Measurements from ENCODE around the gene HS6ST3.

Gene HS6ST3

GRCh38 chr13:96806746-96807145, 716.8 kb downstream of the HS6ST3 start:
- no peak for DNase-seq

GRCh38 chr13:96809366-96810096, 719.6 kb downstream of the HS6ST3 start:
- no peak for DNase-seq

- DNase-seq, result no peak
Measured at GRCh38 chr13:96810104-96810503, 720.2 kb downstream of the HS6ST3 start.

DNA sequence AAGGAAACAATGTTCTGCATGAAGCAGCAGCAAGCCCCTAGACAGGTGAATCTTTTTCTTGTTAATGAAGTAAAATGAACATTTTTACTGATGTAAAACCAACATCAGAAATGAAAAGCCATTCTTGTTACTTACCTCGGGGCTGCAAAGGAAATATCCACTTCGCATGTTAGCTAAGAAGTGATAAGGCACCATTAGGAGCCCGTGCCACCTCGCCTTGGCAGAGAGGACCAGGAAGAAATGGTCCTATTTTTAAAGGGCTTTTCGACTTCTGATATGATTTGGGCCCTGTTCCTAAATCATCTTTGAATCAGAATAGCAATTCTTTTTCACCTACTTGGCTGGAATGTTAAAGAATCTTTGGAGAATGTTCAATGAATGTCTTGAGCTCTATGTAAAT, 721.1 kb downstream of the HS6ST3 start:
- DNase-seq, result no peak

GRCh38 chr13:96816261-96816660, 726.4 kb downstream of the HS6ST3 start:
- DNase-seq, result no peak

- DNase-seq, result no peak
Measured at GRCh38 chr13:96816874-96817273, 727.0 kb downstream of the HS6ST3 start.

DNA sequence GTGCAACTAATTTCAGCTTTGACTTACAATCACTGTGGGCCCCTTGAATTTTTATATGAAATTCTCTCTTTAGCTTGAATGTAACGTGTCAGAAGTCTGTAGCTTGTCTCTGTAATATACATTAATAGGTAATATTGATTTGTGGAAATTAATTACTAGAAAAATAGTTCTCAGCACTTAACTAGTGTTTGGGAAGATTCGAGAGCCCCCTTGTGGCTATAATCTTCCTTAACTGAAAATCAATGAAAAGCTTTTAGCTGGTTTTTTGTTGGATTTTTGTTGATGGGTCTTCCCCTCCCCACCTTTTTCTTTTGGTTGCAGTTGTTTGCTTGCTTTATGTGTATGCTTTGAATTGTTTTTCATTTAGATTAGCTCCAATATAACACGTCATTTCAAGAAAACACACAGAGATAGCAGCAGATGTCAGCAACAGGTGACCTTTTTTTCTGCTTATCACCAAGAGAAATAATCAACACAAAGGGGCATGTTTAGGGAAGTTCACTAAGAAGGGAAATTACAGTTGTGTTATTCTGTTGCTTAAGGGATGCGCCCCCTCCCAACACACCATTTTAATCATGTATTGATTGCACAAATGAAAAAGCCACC, 727.5 kb downstream of the HS6ST3 start:
- DNase-seq, result no peak

- no peak for DNase-seq
Measured at GRCh38 chr13:96819375-96819774, 729.5 kb downstream of the HS6ST3 start.

DNA sequence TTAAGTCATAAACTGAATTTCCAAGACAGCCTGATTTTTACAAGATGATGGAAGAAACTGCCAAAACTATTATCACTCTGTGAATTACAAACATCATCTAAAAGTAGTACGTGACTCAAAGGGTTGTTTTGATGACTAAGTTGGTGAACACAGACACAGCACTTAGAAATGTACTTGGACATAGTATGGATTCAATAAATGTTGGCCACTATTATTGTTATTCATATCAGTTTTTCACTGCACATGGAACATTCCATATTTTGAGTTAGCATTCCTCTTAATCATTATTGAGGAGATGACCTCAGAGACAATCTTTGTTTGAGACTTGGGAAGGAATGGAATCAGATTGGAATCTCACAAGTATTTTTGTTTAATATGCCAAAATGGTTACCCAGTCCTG, 731.5 kb downstream of the HS6ST3 start:
- DNase-seq, result no peak

DNA sequence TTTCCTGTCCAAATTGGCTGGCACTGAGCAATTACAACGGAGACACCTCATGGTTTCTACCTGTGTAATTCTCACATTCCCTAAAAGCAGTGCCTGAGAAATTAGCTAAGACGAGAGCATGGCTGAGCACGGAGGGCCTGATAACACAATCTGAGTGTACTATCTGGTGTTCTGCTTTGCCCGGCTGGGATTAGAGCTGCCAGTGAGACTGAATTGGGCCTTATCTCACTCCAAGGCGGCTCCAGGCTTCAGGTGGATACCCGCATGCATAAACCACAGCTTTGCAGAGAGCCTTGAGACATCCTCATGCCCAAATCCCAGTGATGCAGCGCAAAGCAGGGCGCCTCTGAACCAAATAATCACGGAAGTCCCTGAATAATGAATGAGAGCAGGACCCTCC, 732.1 kb downstream of the HS6ST3 start:
- DNase-seq, result no peak

DNA sequence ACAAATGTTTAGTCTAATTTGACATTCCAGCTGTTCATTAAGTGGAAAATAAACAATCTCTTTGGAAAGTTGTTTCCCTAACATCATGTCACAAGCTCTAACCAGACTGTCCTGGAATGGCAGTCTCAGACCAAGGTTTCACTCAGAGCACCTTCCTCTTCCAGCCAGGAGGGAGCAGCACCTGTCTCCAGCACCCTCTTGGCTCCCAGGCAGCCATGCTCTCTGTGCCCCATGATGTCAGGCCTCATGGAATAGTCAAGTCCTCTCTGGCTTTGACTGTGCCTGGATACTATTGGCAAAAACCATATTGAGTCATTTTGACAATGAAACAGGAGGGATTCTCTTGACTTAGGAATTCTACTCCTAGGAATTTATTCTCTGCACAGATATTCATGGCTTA, 733.0 kb downstream of the HS6ST3 start:
- no peak for DNase-seq

GRCh38 chr13:96824140-96824539, 734.2 kb downstream of the HS6ST3 start:
- DNase-seq, result no peak

GRCh38 chr13:96825653-96826052, 735.7 kb downstream of the HS6ST3 start:
- DNase-seq, result no peak

DNA sequence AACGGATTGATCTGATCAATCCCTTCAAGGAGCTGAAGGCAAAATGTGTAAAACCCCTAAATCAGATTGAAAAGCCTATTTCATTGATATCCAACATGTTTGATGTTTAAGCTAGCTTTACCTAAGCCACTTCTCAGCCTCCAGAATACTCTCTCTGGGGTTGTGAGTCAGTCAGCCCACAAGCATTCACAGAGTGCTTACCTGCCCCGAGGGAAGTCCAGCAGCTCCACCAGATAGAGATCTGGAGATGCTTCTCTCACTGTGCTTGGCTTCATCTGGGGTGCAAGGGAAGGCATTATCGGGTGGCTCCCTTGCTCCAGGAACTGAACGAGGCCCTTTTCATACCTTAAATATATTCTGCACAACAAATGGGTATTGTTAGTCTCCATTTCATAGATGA, 744.7 kb downstream of the HS6ST3 start:
- DNase-seq, result no peak

GRCh38 chr13:96835546-96835945, 745.6 kb downstream of the HS6ST3 start:
- no peak for DNase-seq

- no peak for DNase-seq
Measured at GRCh38 chr13:96836733-96837132, 746.8 kb downstream of the HS6ST3 start.

DNA sequence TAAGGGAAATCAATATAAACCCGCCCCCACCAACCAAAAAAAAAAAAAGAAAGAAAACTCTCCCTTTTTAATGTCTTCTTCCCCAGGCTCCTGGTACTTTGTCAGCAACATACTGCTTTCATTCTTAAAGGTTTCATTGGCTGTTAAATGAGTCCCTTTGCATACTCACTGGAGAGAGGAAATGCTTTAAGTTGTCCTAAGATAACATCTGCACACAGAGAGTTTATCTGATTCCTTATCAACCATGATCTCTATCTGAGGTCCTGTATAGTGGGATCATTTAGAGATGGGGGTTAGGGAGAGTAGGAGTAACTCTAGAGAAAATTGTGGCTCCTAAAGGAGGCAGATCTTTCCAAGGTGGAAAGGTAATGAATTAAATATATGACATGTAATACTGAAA, 747.9 kb downstream of the HS6ST3 start:
- no peak for DNase-seq

- DNase-seq, result peak; percentile 19
Measured at GRCh38 chr13:96844195-96844594, 754.3 kb downstream of the HS6ST3 start.

DNA sequence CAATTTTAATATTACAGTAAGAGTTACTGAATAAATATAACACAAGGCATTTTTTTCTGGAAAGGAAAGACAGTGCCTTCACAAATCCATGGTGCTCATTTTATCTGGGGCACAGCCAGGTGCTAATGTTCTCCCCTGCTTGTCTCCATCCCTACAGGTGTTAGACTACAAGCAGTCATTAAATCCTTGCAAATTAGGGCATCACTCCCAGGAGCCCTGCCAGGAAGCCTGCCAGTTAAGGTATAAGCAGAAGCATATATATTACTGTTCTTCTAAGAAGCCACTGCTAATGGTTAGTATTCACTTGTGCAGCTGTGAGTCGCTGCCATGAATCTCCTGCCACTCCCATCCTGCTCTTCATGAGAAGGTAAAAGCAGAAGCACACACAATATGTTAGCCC, 754.7 kb downstream of the HS6ST3 start:
- DNase-seq, result peak; percentile 36

DNA sequence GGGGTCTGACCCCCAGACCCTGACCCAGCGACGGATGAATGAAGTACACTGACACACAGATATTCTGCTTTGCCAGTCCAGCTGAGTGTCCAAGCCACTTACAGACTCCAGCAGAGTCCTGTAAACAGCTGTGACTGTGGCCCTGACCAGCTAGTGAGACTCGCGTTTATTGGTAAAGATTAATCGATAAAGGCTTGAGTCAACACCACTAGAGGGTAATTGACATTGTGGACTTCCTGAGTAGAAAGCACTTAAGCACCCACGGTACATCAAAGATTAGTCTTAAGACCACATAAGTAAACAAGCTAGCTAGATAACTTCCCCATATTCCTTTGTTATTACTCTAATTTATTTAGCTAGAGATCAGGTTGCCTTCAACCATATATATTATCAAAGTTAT, 758.4 kb downstream of the HS6ST3 start:
- no peak for DNase-seq

DNA sequence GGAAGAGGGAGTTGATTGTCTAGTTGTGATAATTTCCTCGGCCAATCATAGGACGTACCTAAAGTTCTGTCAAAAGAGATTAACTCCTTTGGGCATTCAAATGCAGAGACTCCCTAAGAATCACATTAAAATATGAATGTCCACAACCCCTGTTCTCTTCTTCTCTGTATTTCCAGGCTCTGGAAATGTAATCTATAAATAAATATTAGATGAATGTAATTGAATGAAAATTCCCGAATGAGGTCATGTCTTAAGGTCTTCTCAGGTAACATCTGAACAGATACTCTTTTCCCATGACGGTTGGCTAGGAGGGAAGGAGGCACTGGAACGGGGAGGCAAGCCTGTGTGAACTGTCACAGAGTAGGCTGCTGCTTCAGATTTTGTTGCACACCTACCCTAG, 759.2 kb downstream of the HS6ST3 start:
- no peak for DNase-seq

GRCh38 chr13:96850538-96851145, 760.7 kb downstream of the HS6ST3 start:
- no peak for DNase-seq

- DNase-seq, result no peak
Measured at GRCh38 chr13:96851856-96852445, 762.0 kb downstream of the HS6ST3 start.

Data from NCI-H1436 (cell line).